C4-2B (cell line): ENCODE results near the gene ISOC2.

Experiments
- CTCF ChIP-seq: fragments of 450-650 bp; conservative IDR thresholded peaks from 2 replicates; pipeline ENCODE4 v1.5.1; 2017; ENCODE audit warnings: mild to moderate bottlenecking
- ZFX ChIP-seq: fragments of 450-650 bp; IDR thresholded peaks from 2 replicates; pipeline ENCODE4 v1.6.1; 2017

- no peak for TF ChIP-seq CTCF
- TF ChIP-seq ZFX, result no peak
Observed at GRCh38 chr19:55462722-55463121, 1.3 kb upstream of the ISOC2 start.
